GM10248 (cell line): ENCODE measurements around the gene SIRT7.

ENCODE experiments used
- CTCF ChIA-PET: fragments of 300-600 bp; sonication (Branson Sonifier 250); formaldehyde crosslinking; extraction: SDS; loops from one replicate; lab custom pipeline; 2021; ENCODE audit warnings: antibody characterized with exemption; lab: Yijun Ruan, JAX
- POLR2A ChIA-PET: fragments of 350-650 bp; sonication (Branson Sonifier 250); formaldehyde crosslinking; extraction: SDS; loops from one replicate; lab custom pipeline; 2020; ENCODE audit warnings: antibody characterized with exemption; lab: Yijun Ruan, JAX
- DNase-seq: peaks from one replicate; pipeline ENCODE4 v3.0.0; 2012; ENCODE audit errors: extremely low spot score
- TF ChIP-seq, protein P1 (sequence below): IDR thresholded peaks from 2 replicates; pipeline ENCODE4 v1.5.1; 2012; ENCODE audit warnings: mild to moderate bottlenecking, low read depth; ENCODE audit errors: extremely low read depth, missing control alignments, control extremely low read depth

SIRT7 gene

DNA sequence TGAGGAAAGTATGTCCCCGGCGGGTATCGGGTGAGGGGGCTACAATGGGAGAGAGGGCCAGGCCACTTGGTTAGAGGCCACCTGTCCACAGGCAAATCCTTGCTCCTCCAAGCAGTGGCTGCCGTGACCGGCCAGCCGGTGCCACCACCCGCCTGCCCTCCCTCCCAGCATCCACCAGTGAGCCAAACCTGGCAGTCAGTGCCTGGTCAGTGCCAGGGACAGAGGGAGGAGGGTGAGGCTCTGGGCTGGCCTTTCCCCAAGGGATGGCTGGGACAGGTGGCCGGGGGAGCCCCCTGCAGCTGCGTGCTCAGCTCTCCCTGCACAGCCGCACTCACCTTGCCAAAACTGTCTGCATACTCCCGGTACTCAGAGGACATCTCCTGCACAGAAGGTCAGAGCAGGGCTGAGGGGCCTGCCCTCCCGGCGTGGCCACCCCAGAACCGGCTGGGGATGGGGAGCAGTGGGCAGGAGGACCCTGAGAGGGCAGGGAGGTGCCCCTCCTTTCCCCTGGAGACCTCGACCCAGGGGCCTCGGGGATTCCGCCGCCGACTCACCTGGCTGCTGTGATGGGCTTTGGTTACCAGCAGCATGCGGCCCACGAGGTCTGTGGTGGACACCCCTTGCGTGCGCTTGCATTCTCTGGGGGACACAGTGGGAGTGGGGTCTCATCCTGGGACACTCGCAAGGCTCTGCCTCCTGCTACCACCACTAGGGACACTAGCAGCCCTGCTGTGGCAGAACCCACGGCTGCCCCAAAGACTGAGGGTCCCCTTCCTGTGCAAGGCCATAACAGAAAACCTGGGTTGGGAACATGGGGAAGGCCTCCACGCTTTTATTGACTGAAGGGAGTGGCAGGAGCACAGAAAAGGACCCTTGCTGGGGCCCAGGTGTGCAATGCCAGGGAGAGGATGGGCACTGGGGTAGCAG lies 10.5 kb downstream of the SIRT7 start:
- ChIA-PET POLR2A (no interaction called here), CTCF (no interaction called here)

DNA sequence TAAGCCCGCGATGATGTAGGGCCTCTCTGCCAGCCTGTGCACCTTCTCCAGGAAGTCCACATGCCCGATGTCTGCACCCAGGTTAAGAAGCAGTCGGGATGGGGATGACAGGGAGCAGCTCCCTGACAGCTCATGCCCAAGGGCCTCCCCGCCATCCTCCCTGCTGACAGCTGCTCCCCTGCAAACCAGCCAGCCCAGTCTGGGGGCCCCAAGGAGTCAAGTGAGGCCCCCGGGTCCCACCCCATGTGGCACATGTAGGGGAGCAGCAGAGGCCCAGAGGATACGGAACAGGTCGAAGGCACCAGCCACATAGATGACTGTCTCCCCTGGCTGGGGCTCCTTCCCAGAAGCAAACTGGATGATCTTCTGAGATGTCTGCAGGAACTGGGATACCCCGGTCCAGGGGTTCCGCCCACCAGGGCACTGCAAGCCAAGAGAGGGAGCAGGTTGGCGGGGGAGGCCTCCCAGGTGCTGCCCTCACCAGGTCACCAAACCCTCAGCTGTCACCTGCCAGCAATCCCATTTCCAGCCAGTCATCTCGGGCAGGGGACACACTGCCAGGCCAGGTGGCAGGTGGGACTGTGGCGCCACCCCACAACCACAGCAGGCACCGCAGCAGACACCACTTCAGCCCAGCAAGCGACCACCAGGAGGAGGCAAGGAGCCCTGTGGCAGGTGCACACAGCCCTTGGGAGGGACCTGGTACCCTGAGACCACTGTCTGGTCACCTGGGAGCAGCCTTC lies 11.3 kb downstream of the SIRT7 start:
- ChIA-PET POLR2A (interaction anchor here (0.5 kb wide), 1 partner anchor 12 kb away, joined by 4 read pairs; no protein-coding TSS in a partner anchor), CTCF (no interaction called here)
- no peak for DNase-seq
- TF ChIP-seq, protein P1, sequence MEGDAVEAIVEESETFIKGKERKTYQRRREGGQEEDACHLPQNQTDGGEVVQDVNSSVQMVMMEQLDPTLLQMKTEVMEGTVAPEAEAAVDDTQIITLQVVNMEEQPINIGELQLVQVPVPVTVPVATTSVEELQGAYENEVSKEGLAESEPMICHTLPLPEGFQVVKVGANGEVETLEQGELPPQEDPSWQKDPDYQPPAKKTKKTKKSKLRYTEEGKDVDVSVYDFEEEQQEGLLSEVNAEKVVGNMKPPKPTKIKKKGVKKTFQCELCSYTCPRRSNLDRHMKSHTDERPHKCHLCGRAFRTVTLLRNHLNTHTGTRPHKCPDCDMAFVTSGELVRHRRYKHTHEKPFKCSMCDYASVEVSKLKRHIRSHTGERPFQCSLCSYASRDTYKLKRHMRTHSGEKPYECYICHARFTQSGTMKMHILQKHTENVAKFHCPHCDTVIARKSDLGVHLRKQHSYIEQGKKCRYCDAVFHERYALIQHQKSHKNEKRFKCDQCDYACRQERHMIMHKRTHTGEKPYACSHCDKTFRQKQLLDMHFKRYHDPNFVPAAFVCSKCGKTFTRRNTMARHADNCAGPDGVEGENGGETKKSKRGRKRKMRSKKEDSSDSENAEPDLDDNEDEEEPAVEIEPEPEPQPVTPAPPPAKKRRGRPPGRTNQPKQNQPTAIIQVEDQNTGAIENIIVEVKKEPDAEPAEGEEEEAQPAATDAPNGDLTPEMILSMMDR = no peak

More for the DNA sequence above, 10.5 kb downstream of the SIRT7 start:
- TF ChIP-seq, protein P1 = no peak
- DNase-seq = no peak

GRCh38 chr17:81905993-81906392 lies 12.0 kb downstream of the SIRT7 start:
- no peak for DNase-seq
- ChIA-PET POLR2A (interaction anchor here (0.5 kb wide), 1 partner anchor 12 kb away, joined by 4 read pairs; no protein-coding TSS in a partner anchor), CTCF (no interaction called here)
- TF ChIP-seq, protein P1 = no peak

- no peak for DNase-seq
- TF ChIP-seq, protein P1 = no peak
- ChIA-PET POLR2A (no interaction called here), CTCF (no interaction called here)
Observed at GRCh38 chr17:81905424-81905875, 12.5 kb downstream of the SIRT7 start.

- ChIA-PET CTCF (no interaction called here), POLR2A (no interaction called here)
- DNase-seq = no peak
- TF ChIP-seq, protein P1 = no peak
Observed at GRCh38 chr17:81904600-81905423, 13.2 kb downstream of the SIRT7 start.
